ENCODE results near the gene SUPT20HL2.
"Not testable (repeated sequence)": the region's sequence is repeated elsewhere in the genome, so short reads cannot be mapped to it uniquely, and the experiment has no call there.

Gene SUPT20HL2

GRCh38 chrX:24314019-24314635, at the start of gene SUPT20HL2:
TSS of gene SUPT20HL2 (minus strand) at chrX:24314069. CDS start at chrX:24313315, 754 bp downstream.
- H3K27me3 ChIP-seq (replicated peaks), result no peaks in the 10 kb centered on the region
- TF ChIP-seq CTCF (IDR thresholded peaks at IDR 0.05; ENCODE audit: low read depth, low read length, missing control alignments), result no peak
- in situ Hi-C loops (cut with HindIII; ENCODE audit: low pct_ligation_motif_present, low sequenced_read_pairs), result no loop called here
- H3K27ac ChIP-seq, result no peak within 1 kb of the TSS
- H3K36me3 ChIP-seq (replicated peaks), result no peaks in the 10 kb centered on the region
- no peak within 1 kb of the TSS for H3K4me3 ChIP-seq (ENCODE audit: low read depth, low read length)
- DNase-seq, result no peak

- H3K36me3 ChIP-seq (replicated peaks), result not testable (repeated sequence)
Observed at GRCh38 chrX:24362089-24362745, 48.3 kb upstream of the SUPT20HL2 start.

DNA sequence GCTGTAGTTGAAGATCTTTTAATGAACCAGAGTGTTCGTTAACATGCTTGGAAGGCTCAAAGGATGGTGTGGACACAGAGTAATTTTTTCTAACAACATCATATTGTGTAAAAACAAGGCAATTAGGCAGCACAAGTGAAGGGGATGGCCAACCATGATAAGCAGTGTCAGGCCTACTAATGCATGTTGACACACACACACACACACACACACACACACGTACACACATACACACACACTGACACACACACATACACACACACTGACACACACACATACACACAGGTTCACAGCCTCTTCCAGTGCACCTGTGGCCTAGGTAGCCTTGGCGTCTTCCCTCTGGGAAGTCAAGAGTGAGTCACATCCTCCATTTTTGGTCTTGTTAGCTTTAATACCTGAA, 46.4 kb upstream of the SUPT20HL2 start, which contains the start of gene SUPT20HL1:
Gene SUPT20HL1, plus strand, starts transcription at position 368 of the 400 bp plus-strand sequence. CDS start 2,122 bp downstream, outside the sequence.
- no peak for DNase-seq
- in situ Hi-C loops (cut with HindIII; ENCODE audit: low pct_ligation_motif_present, low sequenced_read_pairs), result no loop called here
- no peak within 1 kb of the TSS for H3K4me3 ChIP-seq (ENCODE audit: low read depth, low read length)
- no peaks in the 10 kb centered on the region for H3K36me3 ChIP-seq (replicated peaks)
- TF ChIP-seq CTCF (IDR thresholded peaks at IDR 0.05; ENCODE audit: low read depth, low read length, missing control alignments), result no peak
- no peaks in the 10 kb centered on the region for H3K27me3 ChIP-seq (replicated peaks)
- no peak within 1 kb of the TSS for H3K27ac ChIP-seq

More at GRCh38 chrX:24362089-24362745, 48.3 kb upstream of the SUPT20HL2 start:
- DNase-seq; H3K4me3 ChIP-seq (ENCODE audit: low read depth, low read length); in situ Hi-C loops (cut with HindIII; ENCODE audit: low pct_ligation_motif_present, low sequenced_read_pairs); H3K27ac ChIP-seq; H3K27me3 ChIP-seq (replicated peaks): not testable (repeated sequence)

- in situ Hi-C loops (cut with HindIII; ENCODE audit: low pct_ligation_motif_present, low sequenced_read_pairs), result no loop called here
Observed at GRCh38 chrX:24357106-24357505, 43.2 kb upstream of the SUPT20HL2 start.

DNA sequence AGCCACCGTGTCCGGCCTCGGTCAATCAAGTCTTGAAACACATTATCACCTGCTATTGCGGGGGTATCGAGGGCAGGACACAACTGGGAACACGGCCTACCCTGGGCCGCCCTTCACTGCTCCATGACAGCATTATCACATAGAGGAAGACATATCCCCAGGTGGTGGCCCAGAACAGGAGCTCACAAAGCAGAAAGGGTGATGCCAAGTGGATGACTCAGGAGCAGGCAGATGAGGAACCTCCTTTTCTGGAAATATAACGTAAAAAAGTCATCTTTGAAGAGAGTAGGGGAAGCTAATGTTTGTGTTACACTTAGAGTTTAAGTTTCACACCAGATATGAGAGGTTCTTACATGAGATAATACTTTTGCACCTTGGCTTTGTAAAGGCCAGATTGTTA, 41.2 kb upstream of the SUPT20HL2 start:
- Histone ChIP-seq H3K27me3 (replicated peaks) (no peaks in the 10 kb centered on the region), H3K36me3 (replicated peaks) (no peaks in the 10 kb centered on the region), H3K4me3 (ENCODE audit: low read depth, low read length) (no peak overlapping the region), H3K27ac (no peak overlapping the region)
- TF ChIP-seq CTCF (IDR thresholded peaks at IDR 0.05; ENCODE audit: low read depth, low read length, missing control alignments), result no peak
- in situ Hi-C loops (cut with HindIII; ENCODE audit: low pct_ligation_motif_present, low sequenced_read_pairs), result no loop called here
- no peak for DNase-seq

More at GRCh38 chrX:24357106-24357505, 43.2 kb upstream of the SUPT20HL2 start:
- Histone ChIP-seq H3K27me3 (replicated peaks) (no peaks in the 10 kb centered on the region), H3K4me3 (ENCODE audit: low read depth, low read length) (no peak overlapping the region), H3K36me3 (replicated peaks) (no peaks in the 10 kb centered on the region), H3K27ac (no peak overlapping the region)
- no peak for TF ChIP-seq CTCF (IDR thresholded peaks at IDR 0.05; ENCODE audit: low read depth, low read length, missing control alignments)
- DNase-seq, result peak; percentile 14

GRCh38 chrX:24350217-24350616, 36.3 kb upstream of the SUPT20HL2 start:
- in situ Hi-C loops (cut with HindIII; ENCODE audit: low pct_ligation_motif_present, low sequenced_read_pairs), result no loop called here
- Histone ChIP-seq H3K36me3 (replicated peaks) (no peaks in the 10 kb centered on the region), H3K27ac (no peak overlapping the region), H3K4me3 (ENCODE audit: low read depth, low read length) (no peak overlapping the region), H3K27me3 (replicated peaks) (no peaks in the 10 kb centered on the region)
- peak; percentile 2 for TF ChIP-seq CTCF (IDR thresholded peaks at IDR 0.05; ENCODE audit: low read depth, low read length, missing control alignments)
- no peak for DNase-seq
